SK-N-SH treated with all-trans-retinoic acid at 6 μM for 48 hours (cell line): ENCODE data around the gene AKAP7.

Experiments
- CSDC2 ChIP-seq: fragments of 250-450 bp; sonication (Bioruptor Pico); IDR thresholded peaks from 2 replicates; pipeline ENCODE4 v1.5.0; 2020; ENCODE audit warnings: mild to moderate bottlenecking, moderate library complexity
- ESRRG ChIP-seq: fragments of 250-450 bp; sonication (Bioruptor Pico); IDR thresholded peaks from 2 replicates; pipeline ENCODE4 v1.6.1; 2021; ENCODE audit warnings: mild to moderate bottlenecking
- OSR1 ChIP-seq: fragments of 250-450 bp; sonication (Bioruptor Pico); IDR thresholded peaks from 2 replicates; pipeline ENCODE4 v1.8.0; 2022; ENCODE audit warnings: moderate library complexity, mild to moderate bottlenecking, inconsistent platforms
- PPARA ChIP-seq: fragments of 250-450 bp; sonication (Bioruptor Pico); IDR thresholded peaks from 2 replicates; pipeline ENCODE4 v1.5.0; 2020; ENCODE audit warnings: mild to moderate bottlenecking, borderline replicate concordance
- ZC3H10 ChIP-seq: fragments of 250-450 bp; sonication (Bioruptor Pico); IDR thresholded peaks from 2 replicates; pipeline ENCODE4 v1.5.1; 2021; ENCODE audit warnings: mild to moderate bottlenecking, moderate library complexity
- ZFP3 ChIP-seq: fragments of 250-450 bp; sonication (Bioruptor Pico); IDR thresholded peaks from 2 replicates; pipeline ENCODE4 v1.5.0; 2020; ENCODE audit warnings: mild to moderate bottlenecking, moderate library complexity
- TF ChIP-seq, protein P1 (sequence below): fragments of 250-450 bp; sonication (Bioruptor Pico); IDR thresholded peaks from 2 replicates; pipeline ENCODE4 v1.8.0; 2020; ENCODE audit warnings: mild to moderate bottlenecking, moderate library complexity, borderline replicate concordance
- TF ChIP-seq, protein P2 (sequence below): fragments of 250-450 bp; sonication (Bioruptor Pico); IDR thresholded peaks from 2 replicates; pipeline ENCODE4 v1.5.1; 2020; ENCODE audit warnings: low read depth, mild to moderate bottlenecking, moderate library complexity
- TF ChIP-seq, protein P3 (sequence below): fragments of 250-450 bp; sonication (Bioruptor Pico); IDR thresholded peaks from 2 replicates; pipeline ENCODE4 v1.5.1; 2021; ENCODE audit warnings: mild to moderate bottlenecking, moderate library complexity

DNA sequence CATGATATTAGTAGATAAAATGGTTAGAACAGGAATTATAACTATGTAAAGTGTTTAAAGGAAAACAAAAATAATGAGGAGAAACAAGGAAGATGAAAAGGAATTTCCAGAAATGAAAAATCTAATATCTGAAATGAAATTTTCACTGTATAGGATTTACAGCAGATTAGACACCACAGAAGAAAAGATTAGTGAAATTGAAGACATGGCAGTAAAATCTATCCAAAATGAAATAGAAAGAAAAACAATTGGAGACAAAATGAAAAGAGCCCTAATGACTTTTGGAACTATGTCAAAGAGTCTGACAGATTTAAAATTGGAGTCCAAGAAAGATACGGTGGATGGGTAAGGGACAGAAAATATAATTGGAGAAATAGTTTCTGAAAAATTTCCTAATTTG, 174.2 kb downstream of the AKAP7 start:
- TF ChIP-seq, protein P1, sequence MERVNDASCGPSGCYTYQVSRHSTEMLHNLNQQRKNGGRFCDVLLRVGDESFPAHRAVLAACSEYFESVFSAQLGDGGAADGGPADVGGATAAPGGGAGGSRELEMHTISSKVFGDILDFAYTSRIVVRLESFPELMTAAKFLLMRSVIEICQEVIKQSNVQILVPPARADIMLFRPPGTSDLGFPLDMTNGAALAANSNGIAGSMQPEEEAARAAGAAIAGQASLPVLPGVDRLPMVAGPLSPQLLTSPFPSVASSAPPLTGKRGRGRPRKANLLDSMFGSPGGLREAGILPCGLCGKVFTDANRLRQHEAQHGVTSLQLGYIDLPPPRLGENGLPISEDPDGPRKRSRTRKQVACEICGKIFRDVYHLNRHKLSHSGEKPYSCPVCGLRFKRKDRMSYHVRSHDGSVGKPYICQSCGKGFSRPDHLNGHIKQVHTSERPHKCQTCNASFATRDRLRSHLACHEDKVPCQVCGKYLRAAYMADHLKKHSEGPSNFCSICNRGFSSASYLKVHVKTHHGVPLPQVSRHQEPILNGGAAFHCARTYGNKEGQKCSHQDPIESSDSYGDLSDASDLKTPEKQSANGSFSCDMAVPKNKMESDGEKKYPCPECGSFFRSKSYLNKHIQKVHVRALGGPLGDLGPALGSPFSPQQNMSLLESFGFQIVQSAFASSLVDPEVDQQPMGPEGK, result no peak
- TF ChIP-seq ZFP3 (CRISPR knock-in tag), result no peak
- no peak for TF ChIP-seq ZC3H10 (CRISPR knock-in tag)
- no peak for TF ChIP-seq PPARA (CRISPR knock-in tag)
- no peak for TF ChIP-seq CSDC2
- TF ChIP-seq OSR1 (CRISPR knock-in tag), result no peak
- no peak for TF ChIP-seq ESRRG (CRISPR knock-in tag)
- TF ChIP-seq, protein P2, sequence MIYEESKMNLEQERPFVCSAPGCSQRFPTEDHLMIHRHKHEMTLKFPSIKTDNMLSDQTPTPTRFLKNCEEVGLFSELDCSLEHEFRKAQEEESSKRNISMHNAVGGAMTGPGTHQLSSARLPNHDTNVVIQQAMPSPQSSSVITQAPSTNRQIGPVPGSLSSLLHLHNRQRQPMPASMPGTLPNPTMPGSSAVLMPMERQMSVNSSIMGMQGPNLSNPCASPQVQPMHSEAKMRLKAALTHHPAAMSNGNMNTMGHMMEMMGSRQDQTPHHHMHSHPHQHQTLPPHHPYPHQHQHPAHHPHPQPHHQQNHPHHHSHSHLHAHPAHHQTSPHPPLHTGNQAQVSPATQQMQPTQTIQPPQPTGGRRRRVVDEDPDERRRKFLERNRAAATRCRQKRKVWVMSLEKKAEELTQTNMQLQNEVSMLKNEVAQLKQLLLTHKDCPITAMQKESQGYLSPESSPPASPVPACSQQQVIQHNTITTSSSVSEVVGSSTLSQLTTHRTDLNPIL (CRISPR knock-in tag), result no peak
- TF ChIP-seq, protein P3, sequence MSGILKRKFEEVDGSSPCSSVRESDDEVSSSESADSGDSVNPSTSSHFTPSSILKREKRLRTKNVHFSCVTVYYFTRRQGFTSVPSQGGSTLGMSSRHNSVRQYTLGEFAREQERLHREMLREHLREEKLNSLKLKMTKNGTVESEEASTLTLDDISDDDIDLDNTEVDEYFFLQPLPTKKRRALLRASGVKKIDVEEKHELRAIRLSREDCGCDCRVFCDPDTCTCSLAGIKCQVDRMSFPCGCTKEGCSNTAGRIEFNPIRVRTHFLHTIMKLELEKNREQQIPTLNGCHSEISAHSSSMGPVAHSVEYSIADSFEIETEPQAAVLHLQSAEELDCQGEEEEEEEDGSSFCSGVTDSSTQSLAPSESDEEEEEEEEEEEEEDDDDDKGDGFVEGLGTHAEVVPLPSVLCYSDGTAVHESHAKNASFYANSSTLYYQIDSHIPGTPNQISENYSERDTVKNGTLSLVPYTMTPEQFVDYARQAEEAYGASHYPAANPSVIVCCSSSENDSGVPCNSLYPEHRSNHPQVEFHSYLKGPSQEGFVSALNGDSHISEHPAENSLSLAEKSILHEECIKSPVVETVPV (CRISPR knock-in tag), result no peak
